Mesenchymal stem cell (in vitro differentiated cells and primary cell): Measurements from ENCODE around the gene AP1M2.
"Not testable (repeated sequence)": the region's sequence is repeated elsewhere in the genome, so short reads cannot be mapped to it uniquely, and the experiment has no call there.

ENCODE experiments used
- DNase-seq: peaks from one replicate; pipeline ENCODE4 v3.0.0-alpha.2; 2013
- H2AFZ ChIP-seq: one replicate; pipeline ENCODE4 v1.6.1; 2013; ENCODE audit warnings: low read depth, mild to moderate bottlenecking, control low read depth, inconsistent platforms, low read length, moderate library complexity
- H2AK5ac ChIP-seq: 2 replicates; pipeline ENCODE4 v1.6.1; 2013; ENCODE audit warnings: low read length, moderate library complexity, mild to moderate bottlenecking, inconsistent platforms; ENCODE audit not compliant: severe bottlenecking
- H2BK120ac ChIP-seq: one replicate; pipeline ENCODE4 v1.6.1; 2013; ENCODE audit warnings: low read depth, mild to moderate bottlenecking, inconsistent platforms, low read length, moderate library complexity
- H2BK12ac ChIP-seq, 2 experiments: one replicate each; pipeline ENCODE4 v1.6.1; 2013; ENCODE audit warnings: inconsistent platforms in 2 of 2, low read length in 2 of 2, mild to moderate bottlenecking in 2 of 2, moderate library complexity in 2 of 2, control low read depth in 1 of 2
- H2BK15ac ChIP-seq: one replicate; pipeline ENCODE4 v1.6.1; 2013; ENCODE audit warnings: mild to moderate bottlenecking, low read depth, inconsistent platforms; ENCODE audit not compliant: poor library complexity, severe bottlenecking
- H2BK5ac ChIP-seq: 2 replicates; pipeline ENCODE4 v1.6.1; 2013; ENCODE audit warnings: low read depth, mild to moderate bottlenecking, low read length, control low read depth, inconsistent platforms; ENCODE audit not compliant: poor library complexity, severe bottlenecking
- H3K14ac ChIP-seq, 2 experiments: one replicate each; pipeline ENCODE4 v1.6.1; 2013; ENCODE audit warnings: inconsistent platforms in 2 of 2, low read length in 2 of 2, control low read depth in 1 of 2, mild to moderate bottlenecking in 1 of 2, moderate library complexity in 1 of 2
- H3K18ac ChIP-seq, 2 experiments: one replicate each; pipeline ENCODE4 v1.6.1; 2013; ENCODE audit warnings: inconsistent platforms in 2 of 2, low read length in 2 of 2, control low read depth in 1 of 2, low read depth in 1 of 2, mild to moderate bottlenecking in 1 of 2
- H3K23ac ChIP-seq, 2 experiments: one replicate each; pipeline ENCODE4 v1.6.1; 2013; ENCODE audit warnings: inconsistent platforms in 2 of 2, low read length in 2 of 2, mild to moderate bottlenecking in 2 of 2, moderate library complexity in 2 of 2, control low read depth in 1 of 2
- H3K27ac ChIP-seq: 2 replicates; pipeline ENCODE4 v1.5.1; 2013; ENCODE audit warnings: mild to moderate bottlenecking, moderate library complexity, low read length, control low read depth, inconsistent platforms; ENCODE audit not compliant: poor library complexity, severe bottlenecking
- H3K27me3 ChIP-seq, 2 experiments: 2 replicates each; pipeline versions ENCODE4 v1.6.1 to v1.7.0; 2013; ENCODE audit warnings: low read length in 2 of 2, mild to moderate bottlenecking in 2 of 2, moderate library complexity in 2 of 2, control low read depth in 1 of 2, inconsistent platforms in 1 of 2; ENCODE audit not compliant: control insufficient read depth in 1 of 2, insufficient read depth in 1 of 2
- H3K36me3 ChIP-seq, 2 experiments: 2 replicates each; pipeline versions ENCODE4 v1.6.1 to v1.7.0; 2013; ENCODE audit warnings: low read length in 2 of 2, control low read depth in 1 of 2, inconsistent platforms in 1 of 2, low read depth in 1 of 2, mild to moderate bottlenecking in 1 of 2; ENCODE audit not compliant: insufficient read depth in 2 of 2, control insufficient read depth in 1 of 2
- H3K4ac ChIP-seq, 2 experiments: one replicate each; pipeline ENCODE4 v1.6.1; 2013; ENCODE audit warnings: inconsistent platforms in 2 of 2, low read length in 2 of 2, mild to moderate bottlenecking in 2 of 2, moderate library complexity in 2 of 2, control low read depth in 1 of 2, low read depth in 1 of 2
- H3K4me1 ChIP-seq: 2 replicates; pipeline ENCODE4 v1.6.1; 2013; ENCODE audit warnings: low read depth, low read length, control low read depth; ENCODE audit not compliant: control insufficient read depth, insufficient read depth
- H3K4me2 ChIP-seq: 2 replicates; pipeline ENCODE4 v1.6.1; 2013; ENCODE audit warnings: low read length, mild to moderate bottlenecking, inconsistent platforms; ENCODE audit not compliant: poor library complexity, severe bottlenecking
- H3K4me3 ChIP-seq, 2 experiments: 2 replicates each; pipeline versions ENCODE4 v1.5.1 to v1.7.0; 2013; ENCODE audit warnings: low read length in 2 of 2, mild to moderate bottlenecking in 2 of 2, control low read depth in 1 of 2, low read depth in 1 of 2; ENCODE audit not compliant: insufficient read depth in 1 of 2
- H3K79me1 ChIP-seq: replicated peaks from 2 replicates; pipeline ENCODE4 v1.6.1; 2013; ENCODE audit warnings: mild to moderate bottlenecking, control low read depth, low read length, inconsistent platforms; ENCODE audit not compliant: poor library complexity, severe bottlenecking
- H3K9ac ChIP-seq: 2 replicates; pipeline ENCODE4 v1.7.0; 2013; ENCODE audit warnings: mild to moderate bottlenecking, low read length, moderate library complexity
- H3K9me3 ChIP-seq: 2 replicates; pipeline ENCODE4 v1.7.0; 2013; ENCODE audit warnings: mild to moderate bottlenecking, low read length; ENCODE audit not compliant: control insufficient read depth
- H4K8ac ChIP-seq: one replicate; pipeline ENCODE4 v1.6.1; 2013; ENCODE audit warnings: inconsistent platforms, mild to moderate bottlenecking, low read length, moderate library complexity
- H4K91ac ChIP-seq: one replicate; pipeline ENCODE4 v1.6.1; 2013; ENCODE audit warnings: mild to moderate bottlenecking, low read length, inconsistent platforms
- WGBS: methylation state at CpG from one replicate; pipeline ENCODE4 v1.1.7; 2013; ENCODE audit warnings: mixed read lengths; 5-methylcytosine and 5-hydroxymethylcytosine counted together

AP1M2 gene

GRCh38 chr19:10532457-10532856, 54.7 kb downstream of the AP1M2 start:
- H3K4me2 ChIP-seq: no peak overlapping the region
- no peaks in the 10 kb centered on the region for H3K79me1 ChIP-seq
- H3K9me3 ChIP-seq: no peaks in the 10 kb centered on the region
- no peak overlapping the region for H3K4ac ChIP-seq
- H3K18ac ChIP-seq: no peak overlapping the region
- H3K27ac ChIP-seq: no peak overlapping the region
- H2BK5ac ChIP-seq: no peak overlapping the region
- H4K8ac ChIP-seq: no peak overlapping the region
- H3K14ac ChIP-seq: no peak overlapping the region
- no peak for DNase-seq
- no peak overlapping the region for H3K23ac ChIP-seq
- no peaks in the 10 kb centered on the region for H3K36me3 ChIP-seq
- 80% methylated on average over 1 of the region's 1 CpG for WGBS
- H3K4me1 ChIP-seq: no peaks in the 10 kb centered on the region
- H2BK15ac ChIP-seq: no peak overlapping the region
- no peak overlapping the region for H4K91ac ChIP-seq
- no peak overlapping the region for H2AK5ac ChIP-seq
- no peak overlapping the region for H3K9ac ChIP-seq
- no peak overlapping the region for H3K4me3 ChIP-seq
- H2BK12ac ChIP-seq: no peak overlapping the region
- H2AFZ ChIP-seq: no peak overlapping the region
- peaks cover 0 to 13% of the 10 kb centered on the region in 2 experiments for H3K27me3 ChIP-seq
- H2BK120ac ChIP-seq: no peak overlapping the region

GRCh38 chr19:10526887-10527286, 60.2 kb downstream of the AP1M2 start:
- 89% methylated on average over 7 of the region's 8 CpGs for WGBS
- H4K8ac ChIP-seq, H2BK120ac ChIP-seq, H3K4me1 ChIP-seq, H3K18ac ChIP-seq, DNase-seq, H3K79me1 ChIP-seq, H3K9me3 ChIP-seq, H3K4me2 ChIP-seq, H3K4me3 ChIP-seq, H2BK15ac ChIP-seq, H4K91ac ChIP-seq, H3K36me3 ChIP-seq, H2AK5ac ChIP-seq, H3K23ac ChIP-seq, H2BK5ac ChIP-seq, H2BK12ac ChIP-seq, H3K14ac ChIP-seq, H2AFZ ChIP-seq, H3K9ac ChIP-seq, H3K27ac ChIP-seq, H3K4ac ChIP-seq: not testable (repeated sequence)
- peaks cover 10 to 14% of the 10 kb centered on the region in 2 experiments for H3K27me3 ChIP-seq

GRCh38 chr19:10525636-10526035, 61.5 kb downstream of the AP1M2 start:
- no peak overlapping the region for H2AFZ ChIP-seq
- H4K8ac ChIP-seq: no peak overlapping the region
- H3K27ac ChIP-seq: no peak overlapping the region
- no peak overlapping the region for H2BK5ac ChIP-seq
- H3K14ac ChIP-seq: no peak overlapping the region
- H3K36me3 ChIP-seq: no peaks in the 10 kb centered on the region
- H3K4me2 ChIP-seq: no peak overlapping the region
- H3K4ac ChIP-seq: no peak overlapping the region
- no peak for DNase-seq
- H2BK12ac ChIP-seq: no peak overlapping the region
- peaks cover 2% of the 10 kb centered on the region for H3K4me1 ChIP-seq
- no peak overlapping the region for H2BK120ac ChIP-seq
- H2AK5ac ChIP-seq: no peak overlapping the region
- no peak overlapping the region for H2BK15ac ChIP-seq
- no peak overlapping the region for H3K18ac ChIP-seq
- no peak overlapping the region for H3K4me3 ChIP-seq
- no peaks in the 10 kb centered on the region for H3K9me3 ChIP-seq
- peaks cover 10 to 19% of the 10 kb centered on the region in 2 experiments for H3K27me3 ChIP-seq
- 96% methylated on average over 6 of the region's 7 CpGs for WGBS
- no peak overlapping the region for H3K23ac ChIP-seq
- no peaks in the 10 kb centered on the region for H3K79me1 ChIP-seq
- no peak overlapping the region for H3K9ac ChIP-seq
- H4K91ac ChIP-seq: no peak overlapping the region

GRCh38 chr19:10523135-10523636, 63.9 kb downstream of the AP1M2 start:
- Histone ChIP-seq H3K18ac (no peak overlapping the region), H3K9ac (no peak overlapping the region), H3K36me3 (no peaks in the 10 kb centered on the region), H2AK5ac (no peak overlapping the region), H2BK120ac (no peak overlapping the region), H3K14ac (no peak overlapping the region), H4K8ac (no peak overlapping the region), H3K4me2 (no peak overlapping the region), H2AFZ (no peak overlapping the region), H2BK15ac (no peak overlapping the region), H3K23ac (no peak overlapping the region), H3K27me3 (peaks cover 23 to 33% of the 10 kb centered on the region in 2 experiments), H3K4me1 (peaks cover 6% of the 10 kb centered on the region), H2BK12ac (no peak overlapping the region), H3K27ac (no peak overlapping the region), H3K4me3 (no peak overlapping the region), H3K4ac (no peak overlapping the region), H4K91ac (no peak overlapping the region), H3K79me1 (no peaks in the 10 kb centered on the region), H3K9me3 (no peaks in the 10 kb centered on the region), H2BK5ac (no peak overlapping the region)
- WGBS: 94% methylated on average over 1 of the region's 3 CpGs
- no peak for DNase-seq
